Activated T-cell treated with anti-CD3 and anti-CD28 coated beads for 48 hours (primary cell): ENCODE measurements around the gene NRXN3.
"Not testable (repeated sequence)": the region's sequence is repeated elsewhere in the genome, so short reads cannot be mapped to it uniquely, and the experiment has no call there.

ENCODE experiments used
- DNase-seq: peaks from one replicate; pipeline ENCODE4 v3.0.0-alpha.2; 2020; ENCODE audit warnings: low read depth

NRXN3 gene

DNA sequence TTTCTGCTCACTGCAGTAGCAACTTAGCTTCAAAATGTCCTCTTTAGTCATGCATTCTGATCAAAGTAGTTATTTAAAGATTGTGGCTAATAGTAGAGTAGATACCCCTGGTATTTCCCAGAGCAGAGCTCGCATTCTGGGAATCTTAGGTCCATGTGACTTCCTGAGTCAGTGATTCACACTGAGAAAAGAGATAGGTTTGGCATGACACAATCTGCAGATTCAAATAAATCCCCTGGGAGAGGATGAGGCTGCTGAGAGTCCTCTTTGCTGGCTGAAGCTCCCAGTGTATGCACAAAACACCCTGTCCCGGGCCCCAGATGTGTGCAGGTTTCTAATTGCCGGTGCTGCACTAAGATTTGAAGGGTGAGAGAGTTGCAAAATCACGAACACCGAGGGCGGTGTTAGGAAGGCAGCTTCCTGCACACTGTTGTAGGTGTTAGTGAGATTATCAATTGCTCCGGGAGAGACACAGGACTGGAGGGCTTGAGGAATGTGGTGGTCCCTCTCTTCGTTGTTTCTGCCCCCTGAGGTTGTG lies 233.2 kb downstream of the NRXN3 start:
- no peak for DNase-seq

DNA sequence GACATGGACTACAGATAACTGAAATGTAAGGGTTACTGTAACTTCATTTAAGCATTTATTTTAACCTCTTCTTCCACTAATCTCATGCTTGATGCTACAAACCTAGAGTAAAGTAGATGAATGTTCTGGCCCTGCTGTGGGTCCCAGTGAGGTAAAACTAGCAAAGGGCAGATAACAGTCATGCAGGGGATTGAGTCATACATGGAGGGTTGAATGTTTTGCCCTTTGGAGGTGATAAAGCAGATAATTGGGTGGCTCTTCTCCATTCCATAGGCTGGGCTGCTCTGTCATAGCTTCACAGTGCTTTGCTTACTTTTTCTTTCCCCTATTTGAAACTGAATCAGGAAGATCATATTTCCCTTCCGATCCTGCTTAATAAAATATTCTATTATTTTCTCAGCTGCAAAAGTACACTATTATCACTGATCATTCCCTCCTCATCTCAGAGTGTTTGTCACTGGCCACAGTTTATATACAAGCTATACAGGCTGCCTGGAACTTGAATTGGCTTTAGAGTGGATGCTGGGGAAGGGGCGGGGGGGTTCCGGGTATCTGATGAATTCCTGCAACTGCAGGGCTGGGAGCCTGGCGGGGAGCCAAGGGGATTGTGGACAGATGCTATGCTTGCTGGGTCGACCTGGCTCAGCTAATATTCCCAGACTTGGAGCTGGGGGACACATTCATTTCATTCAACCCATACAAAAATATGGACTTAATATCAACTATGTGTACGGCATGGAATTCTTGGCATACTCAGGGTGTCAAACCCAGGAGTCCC lies 235.1 kb downstream of the NRXN3 start:
- no peak for DNase-seq

DNA sequence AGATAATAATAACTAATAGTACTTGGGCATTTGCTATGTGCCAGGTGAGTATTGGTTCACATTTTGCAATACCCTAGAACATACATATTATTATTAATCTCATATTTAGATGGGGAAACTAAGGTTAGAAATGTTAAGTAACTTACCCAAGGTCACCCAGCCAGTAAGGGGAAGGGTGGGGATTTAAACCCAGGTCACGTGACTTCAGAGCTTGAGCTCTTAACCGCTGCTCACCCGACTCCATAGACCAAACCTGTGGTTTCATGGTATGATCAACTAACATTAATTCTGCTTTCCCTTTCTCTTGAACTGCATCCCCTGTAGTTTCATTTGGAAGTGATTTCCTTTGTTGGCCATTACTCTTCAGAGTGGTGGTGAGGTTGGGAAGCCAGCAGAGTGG lies 242.3 kb downstream of the NRXN3 start:
- DNase-seq: no peak

DNA sequence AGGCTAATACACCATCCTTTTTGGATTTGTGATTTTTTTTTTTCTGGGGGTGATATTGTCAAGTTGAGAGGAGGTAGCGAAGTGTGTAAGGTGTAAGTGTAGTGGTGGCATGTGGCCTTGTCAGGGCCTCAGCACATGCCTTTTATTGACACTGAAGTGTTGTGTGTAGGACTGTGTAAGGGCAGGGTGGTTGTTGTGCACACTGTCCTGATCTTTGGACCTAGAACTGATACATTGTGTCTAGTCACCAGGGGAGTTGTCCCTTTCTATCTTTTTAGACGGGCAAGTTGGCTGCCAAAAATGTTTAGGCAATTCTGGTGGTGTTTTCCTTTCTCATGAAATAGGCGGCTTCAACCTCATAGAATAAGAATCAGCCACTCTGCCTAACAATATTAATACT lies 244.0 kb downstream of the NRXN3 start:
- no peak for DNase-seq

DNA sequence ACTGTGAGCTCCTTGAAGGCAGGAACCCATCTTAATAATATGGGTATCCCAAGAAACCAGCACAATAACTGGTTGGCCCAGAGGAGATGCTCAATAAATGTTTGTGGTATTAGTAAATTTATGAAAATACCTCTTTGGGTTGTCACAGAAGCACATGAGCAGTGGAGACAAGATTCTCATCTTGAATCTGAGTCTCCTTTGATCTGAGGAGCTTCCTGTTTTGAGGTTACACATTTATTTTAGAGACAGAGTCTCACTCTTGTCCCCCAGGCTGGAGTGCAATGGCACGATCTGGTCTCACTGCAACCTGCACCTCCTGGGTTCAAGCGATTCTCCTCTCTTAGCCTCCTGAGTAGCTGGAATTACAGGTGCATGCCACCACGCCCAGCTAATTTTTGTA lies 247.4 kb downstream of the NRXN3 start:
- no peak for DNase-seq

DNA sequence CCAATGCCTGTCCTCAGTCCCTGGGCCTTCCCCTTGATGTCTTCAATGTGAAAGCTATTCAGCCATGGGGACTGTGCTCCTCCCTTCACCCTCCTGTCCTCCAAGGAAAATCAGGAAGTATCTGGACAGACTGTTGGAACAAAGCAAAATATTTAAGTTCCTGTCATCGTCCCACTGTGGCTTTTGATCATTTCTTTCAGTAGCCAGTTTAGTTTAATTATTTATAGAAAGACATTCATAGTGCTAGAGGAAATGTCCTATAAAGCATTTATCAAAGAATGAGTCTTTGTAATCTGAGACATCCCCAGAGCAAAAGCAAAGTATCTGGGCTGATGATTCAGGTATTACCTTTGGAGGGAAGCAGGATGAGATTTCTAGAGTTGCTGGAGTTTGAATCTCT lies 254.1 kb downstream of the NRXN3 start:
- no peak for DNase-seq

DNA sequence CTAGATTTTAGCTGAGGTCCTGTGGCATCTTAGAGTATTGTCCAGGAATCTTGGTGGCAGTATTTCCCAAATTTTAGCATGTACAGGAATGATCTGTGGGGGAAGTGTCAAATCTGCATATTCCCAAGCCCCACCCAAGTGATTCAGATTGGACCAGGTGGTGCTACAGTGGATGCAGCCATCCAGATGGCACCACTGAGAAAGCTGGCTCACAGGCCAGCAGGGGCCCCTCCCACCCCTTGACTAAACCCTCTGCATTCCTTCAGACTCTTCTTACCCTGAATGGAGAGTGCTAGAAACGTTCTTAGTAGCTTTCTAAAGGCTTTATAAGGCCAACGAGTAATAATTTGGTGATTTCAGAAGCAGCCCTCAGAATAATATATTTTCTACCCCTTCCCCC lies 255.2 kb downstream of the NRXN3 start:
- DNase-seq: no peak

DNA sequence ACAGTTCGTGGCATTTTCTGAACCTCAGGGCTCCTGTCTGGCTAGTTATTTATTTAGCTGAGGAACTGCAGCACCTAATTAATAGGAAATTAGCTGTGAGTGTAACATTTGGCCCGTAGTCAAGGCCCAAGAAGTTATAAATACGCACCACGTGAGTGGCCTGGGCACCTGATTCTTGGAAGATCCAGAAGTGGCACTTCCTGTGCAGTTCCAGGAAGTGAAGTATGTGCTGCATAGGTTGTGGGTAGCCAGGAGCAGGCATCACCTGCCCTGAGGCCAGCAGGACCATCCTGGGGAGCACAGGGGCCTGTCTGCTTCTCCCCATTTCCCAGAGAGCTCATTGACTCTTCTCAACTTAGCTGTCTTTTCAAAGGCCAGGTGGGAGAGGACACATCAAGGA lies 255.6 kb downstream of the NRXN3 start:
- no peak for DNase-seq

DNA sequence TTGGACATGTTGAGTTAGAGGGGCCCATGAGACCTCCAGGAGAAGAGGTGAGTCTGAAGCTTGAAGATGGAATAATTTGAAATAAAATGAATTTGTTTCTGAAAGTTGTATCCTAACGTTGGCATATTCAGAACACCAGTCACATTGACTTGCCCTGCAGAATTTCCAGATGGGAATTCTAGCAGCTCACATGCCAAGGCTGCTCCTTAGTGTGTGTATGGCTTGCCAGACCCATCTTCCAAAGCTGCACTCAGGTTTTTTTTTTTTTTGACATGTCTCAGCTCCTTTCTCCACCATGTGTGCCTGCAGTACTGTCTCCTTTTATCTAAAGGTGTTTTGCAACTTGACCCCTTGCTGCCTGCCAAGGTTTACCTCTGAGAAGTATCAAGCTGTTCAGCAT lies 261.9 kb downstream of the NRXN3 start:
- DNase-seq: no peak

DNA sequence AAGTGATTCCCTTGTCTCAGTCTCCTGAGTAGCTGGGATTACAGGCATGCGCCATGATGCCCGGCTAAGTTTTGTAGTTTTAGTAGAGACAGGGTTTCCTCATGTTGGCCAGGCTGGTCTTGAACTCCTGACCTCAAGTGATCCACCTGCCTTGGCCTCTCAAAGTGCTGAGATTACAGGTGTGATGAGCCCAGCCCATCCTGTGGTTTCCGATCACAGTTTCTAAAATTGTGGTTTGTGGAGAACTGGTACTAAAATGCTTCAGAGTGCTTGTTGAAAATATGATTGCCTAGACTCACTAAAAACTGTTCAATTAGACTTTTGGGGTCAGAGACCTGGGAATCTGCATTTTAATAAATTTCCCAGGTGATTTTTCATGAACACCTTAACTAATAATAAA lies 267.3 kb downstream of the NRXN3 start:
- not testable (repeated sequence) for DNase-seq

DNA sequence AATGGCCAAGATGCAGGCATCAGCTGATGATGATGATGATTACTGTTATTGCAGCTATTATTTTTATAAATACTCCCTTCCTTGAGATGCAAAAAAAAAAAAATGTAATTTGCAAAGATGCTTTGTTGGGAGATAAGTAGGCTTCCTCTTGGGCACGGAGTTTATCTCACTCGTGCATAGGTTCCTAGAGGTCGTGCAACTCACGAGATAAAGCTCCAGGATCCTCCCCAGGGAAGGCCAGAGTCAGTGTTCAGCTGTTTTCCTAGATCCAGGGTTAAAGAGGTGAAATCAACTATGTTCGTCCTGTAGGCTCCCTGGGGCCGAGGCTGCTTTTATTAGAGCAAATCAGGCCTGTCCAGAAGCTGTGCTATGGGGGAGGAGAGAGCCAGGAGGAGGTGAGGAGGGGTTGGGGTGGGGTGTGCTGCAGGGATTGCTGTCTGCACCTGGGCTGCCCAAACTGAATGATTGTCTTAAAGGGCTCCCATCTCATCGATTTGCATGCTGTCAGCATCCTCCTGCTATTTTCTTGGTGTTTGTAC lies 270.3 kb downstream of the NRXN3 start:
- DNase-seq: no peak

DNA sequence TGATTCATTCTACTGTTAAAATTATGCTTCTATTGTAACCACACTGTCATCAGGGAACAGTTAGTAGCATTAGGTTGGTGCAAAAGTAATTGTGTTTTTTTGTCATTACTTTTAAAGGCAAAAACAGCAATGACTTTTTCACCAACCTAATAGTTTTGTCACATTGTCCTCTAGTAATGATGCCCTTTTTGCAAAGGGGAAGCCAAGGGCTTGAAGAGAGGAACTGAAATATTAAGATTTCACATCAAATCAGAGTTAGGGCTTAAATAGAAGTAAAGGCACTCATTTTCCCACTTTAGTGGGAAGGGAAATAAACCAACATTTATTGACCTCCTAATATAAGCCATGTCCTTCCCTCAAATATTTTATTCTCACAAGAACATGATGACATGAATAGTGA lies 273.7 kb downstream of the NRXN3 start:
- DNase-seq: no peak

DNA sequence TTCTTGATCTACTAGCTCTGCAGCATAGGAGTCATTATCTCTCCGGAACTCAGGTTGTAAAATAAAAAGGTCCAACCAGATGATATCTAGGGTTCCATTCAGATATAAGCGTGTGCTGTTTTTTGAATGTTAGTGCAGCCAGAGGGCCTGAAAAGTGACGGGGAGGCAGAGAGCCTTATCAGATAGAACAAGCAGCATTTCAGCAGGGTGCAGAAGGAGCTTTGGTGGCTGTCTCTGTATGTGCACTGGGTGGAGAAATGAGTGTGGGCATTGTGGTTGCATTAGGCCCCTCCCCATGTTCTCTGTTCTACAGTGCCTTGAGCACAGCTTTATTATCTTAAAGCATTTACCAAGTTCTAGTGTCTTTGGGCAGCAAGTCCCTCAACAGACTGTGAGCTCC lies 275.1 kb downstream of the NRXN3 start:
- no peak for DNase-seq

DNA sequence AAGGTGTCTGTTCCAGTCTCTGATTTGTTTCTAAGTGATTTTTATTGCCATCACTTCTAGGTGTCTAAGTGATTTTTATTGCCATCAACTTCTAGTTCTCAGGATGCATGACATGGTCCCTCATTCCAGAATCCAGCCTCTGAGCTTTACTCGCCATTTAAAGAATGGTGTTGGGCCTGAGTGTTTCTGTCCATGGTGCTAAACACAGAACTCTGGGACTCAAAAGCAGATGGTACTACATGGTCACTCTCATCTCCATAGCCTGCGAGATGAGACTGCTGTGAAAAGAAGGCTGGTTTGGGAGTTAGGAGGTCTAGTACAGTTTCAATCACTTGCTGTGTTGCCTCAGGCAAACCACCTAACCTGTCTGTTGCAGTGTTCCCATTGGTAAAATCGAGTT lies 276.6 kb downstream of the NRXN3 start:
- DNase-seq: no peak

DNA sequence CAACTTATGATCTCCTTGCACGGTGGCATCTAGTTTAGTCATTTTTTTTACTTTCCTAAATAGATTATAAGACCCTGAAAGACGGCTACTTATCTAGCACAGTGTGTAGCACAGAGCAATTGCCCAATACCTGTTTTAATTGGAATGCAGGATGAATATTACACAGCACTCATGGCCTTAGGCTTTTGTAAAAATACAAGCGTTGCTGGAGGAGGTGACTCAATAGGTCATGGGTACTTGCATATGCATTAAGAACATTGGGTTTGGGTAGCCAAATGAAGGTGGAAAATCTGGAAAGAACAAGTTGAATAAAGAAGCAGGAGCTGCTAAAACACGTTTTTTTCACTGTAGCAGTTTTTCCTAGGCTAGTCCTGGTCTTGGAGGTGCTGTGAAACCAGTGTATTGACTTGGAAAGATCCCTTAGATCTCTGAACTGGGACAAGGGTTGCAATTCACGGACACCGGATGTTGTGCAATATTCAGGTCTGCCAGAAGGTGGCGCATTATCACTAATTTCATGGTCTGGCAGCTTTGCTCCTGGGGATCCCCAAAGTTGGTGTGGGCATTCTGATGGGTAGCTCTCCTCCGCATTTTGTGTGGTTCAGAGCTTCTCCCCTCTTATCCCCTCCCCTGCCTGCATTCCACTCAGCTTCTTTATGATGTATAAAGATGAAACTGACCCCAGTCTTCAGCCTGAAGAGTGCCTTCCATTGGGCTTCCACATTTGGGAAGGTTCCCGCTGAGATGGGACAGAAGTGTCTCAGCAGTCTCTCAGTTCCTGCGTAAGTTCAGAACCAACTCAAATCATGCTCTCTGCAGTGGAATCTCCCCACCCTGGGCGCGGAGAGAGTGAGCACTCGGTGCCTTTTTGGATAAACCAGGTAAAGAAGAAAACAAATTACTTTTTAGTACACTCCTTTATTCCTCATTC lies 278.3 kb downstream of the NRXN3 start:
- peak; percentile 27 for DNase-seq

DNA sequence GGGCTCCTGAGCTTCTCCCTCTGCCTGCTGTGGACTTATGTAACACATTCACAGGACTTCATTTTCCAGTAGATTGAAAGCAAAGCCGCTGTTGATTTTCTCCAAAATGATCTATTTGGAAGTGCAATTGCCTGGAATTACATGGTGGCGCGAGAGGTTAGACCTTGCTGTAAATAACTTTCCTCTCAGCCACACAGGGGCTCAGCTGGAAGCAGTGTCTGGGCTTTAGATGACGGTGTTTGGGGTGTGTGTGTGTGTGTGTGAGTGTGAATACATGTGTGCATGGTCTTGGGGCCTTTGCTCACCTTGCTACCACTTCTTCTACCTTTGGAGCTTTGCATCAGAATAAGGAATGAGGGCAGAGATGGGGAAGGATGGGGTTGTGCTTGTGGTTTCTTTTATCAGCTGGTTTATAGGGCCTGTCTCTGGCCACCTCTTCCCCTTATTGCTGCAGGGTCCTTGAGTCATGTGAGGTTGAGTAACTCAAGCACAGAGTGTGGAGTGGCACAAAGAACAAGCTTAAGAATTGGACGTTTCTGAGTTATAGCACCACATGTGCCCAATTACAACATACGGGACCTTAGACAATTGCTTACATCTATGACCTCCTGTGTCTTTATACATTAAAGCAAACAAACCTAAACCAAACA lies 280.6 kb downstream of the NRXN3 start:
- no peak for DNase-seq

DNA sequence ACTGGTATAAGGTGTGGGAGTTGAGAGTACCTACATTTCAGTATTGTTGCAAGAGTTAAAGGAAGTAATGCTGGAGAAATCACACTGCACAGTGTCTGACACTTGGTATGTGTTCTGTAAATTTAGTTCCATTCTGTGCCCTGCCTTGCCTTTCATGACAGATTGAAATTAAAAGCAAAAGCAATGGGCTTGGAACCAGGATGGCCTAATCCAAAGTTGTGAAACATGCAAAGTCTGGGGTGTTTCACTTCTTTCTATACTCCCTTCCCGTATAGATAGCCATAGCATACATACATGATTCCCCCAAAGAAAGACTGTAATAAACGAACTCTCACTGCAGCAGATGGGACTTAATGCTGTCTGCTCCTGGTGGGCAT lies 281.1 kb downstream of the NRXN3 start:
- DNase-seq: no peak

DNA sequence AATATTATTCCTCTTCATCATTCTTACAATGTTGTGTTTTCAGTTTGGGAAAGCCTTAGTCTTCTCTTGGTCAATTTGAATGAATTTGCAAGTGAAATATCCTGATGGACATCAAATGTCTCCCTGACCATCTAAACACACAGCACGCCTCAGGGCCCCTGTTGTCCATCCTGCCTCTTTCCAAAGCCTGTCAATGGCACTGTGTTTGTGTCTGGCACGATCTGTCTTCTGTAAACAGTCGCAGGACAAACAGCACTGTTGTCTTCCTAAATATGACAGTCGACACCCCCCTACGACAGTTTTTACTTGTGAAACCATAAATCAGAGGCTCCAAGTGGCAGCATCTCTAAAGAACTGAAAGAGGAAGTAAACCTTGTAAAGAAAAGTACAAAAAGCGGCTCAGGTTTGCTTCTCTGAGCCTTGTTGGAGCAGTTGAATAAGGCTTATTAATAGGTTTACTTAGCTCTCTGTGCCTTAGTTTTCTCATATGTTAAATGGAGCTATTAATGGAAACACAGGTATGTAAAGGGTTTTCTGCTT lies 285.8 kb downstream of the NRXN3 start:
- DNase-seq: no peak

DNA sequence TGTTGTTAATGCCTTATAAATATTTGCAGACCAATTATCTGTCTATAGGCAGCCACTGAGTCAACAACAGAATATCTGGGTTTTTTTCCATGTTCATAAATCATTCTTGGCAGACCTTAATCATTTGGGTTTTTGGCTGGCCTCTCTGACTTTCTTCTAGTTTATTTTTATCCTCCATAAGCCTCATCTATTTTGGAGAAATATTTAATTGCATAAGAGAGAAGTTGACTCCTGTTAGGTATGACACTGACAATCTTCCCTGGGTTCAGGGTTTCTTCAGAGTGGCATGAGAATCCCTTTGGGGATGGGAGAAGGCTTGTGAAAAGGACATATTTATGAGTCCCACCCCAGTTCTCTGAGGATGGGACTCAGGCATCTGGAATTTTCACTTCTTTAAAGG lies 299.8 kb downstream of the NRXN3 start:
- DNase-seq: no peak

DNA sequence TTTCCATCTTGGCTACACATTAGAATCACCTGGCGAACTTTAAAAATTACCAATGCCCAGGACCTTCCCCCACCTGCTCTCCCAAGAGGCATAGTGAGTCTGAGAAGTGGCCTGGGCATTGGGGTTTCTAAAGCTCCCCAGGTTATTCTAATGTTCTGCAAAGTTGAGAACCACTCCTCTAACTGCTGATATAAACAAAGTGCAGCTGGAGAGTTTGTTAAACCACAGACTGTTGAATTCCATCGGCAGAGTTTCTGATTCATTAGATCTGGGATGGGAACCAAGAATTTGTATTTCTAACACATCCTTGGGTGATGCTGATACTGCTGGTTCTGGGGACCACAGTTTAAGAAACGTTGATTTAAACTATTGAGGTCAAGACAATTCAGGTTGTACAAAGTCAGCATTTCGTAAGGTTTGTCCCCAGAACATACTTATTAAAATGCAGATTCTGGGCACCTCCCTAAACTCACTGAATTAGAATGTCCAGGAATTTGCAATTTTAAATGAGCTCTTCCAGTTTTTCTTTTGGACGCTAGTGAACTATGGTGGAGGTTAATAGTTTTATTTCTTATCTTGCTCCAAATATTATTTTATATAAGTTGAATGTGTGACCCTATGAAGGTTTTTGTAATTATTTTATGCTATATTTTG lies 309.1 kb downstream of the NRXN3 start:
- no peak for DNase-seq

DNA sequence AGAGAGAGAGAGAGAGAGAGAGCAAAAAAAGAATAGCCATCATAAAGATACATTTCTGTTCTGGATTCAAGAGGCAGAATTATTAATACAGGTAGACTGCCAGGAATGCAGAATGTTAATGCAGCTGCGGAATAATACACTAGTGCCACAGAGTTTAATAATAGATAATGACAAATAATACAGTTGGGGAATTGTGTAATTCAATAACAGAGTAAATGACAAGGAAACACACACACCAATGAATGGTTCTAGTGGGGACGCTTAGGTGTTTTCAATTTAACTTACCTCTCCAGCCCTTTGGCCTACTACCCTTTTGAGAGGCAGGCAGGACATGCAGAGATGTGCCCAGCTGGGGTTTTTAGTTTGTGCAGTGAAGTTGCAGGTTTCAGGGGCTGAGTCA lies 313.9 kb downstream of the NRXN3 start:
- DNase-seq: no peak

DNA sequence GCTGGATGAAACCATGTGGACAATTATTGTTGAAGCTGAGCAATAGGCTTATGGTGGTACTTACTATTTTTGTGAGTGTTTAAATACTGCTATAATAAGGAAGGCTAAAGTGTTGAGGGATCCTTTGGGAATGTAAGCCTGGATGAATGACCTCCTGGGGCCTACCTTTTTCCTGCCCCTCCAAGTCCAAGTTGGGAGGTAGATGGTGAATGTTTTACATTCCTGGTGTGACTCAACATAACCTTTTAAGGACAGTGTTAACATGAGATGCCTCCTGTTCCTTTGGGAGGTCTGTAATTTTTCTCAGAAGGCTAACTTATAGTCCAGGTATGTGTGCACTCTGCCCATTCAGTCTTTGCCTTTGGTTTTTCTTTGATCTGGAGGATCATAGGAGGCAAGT lies 315.9 kb downstream of the NRXN3 start:
- DNase-seq: no peak
